ENCODE results near the gene BLNK.

The BLNK gene

DNA sequence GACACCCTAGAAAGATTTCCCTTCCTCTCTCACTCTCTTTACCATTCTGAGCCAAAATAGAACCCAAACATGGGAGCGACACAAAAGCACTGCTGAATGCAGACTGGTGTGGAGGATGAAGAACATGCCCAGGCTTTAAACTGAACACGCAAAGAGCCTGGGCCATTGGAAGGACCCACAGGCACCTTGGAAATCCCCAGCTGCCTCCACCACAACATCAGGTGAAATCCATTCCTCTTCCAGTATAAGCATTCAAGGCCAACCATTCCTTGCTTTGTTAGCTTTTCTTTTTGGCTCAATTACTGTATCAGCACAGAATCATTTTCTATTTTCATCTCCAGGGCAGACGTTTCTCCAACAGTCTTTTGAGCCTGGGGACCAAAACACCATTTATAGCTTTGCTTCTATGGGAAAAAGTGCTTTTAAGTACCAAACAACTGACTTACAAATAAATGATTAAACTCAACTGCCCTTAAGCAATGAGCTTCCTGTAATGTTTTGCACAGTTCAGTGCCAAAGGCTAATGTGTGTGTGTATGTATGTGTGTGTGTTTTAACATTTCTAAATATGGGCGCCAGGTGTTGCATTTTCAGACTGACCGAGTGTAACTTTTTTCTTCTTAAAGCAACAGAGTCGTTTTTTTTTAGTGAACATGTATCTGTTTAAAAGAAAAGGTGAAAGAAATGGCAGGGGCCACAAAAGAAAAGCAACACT lies 16.2 kb upstream of the BLNK start:
- DNase-seq, result no peak

- DNase-seq, result no peak
Observed at GRCh38 chr10:96285331-96285752, 14.0 kb upstream of the BLNK start.

GRCh38 chr10:96283756-96284155 lies 12.4 kb upstream of the BLNK start:
- DNase-seq, result no peak

DNA sequence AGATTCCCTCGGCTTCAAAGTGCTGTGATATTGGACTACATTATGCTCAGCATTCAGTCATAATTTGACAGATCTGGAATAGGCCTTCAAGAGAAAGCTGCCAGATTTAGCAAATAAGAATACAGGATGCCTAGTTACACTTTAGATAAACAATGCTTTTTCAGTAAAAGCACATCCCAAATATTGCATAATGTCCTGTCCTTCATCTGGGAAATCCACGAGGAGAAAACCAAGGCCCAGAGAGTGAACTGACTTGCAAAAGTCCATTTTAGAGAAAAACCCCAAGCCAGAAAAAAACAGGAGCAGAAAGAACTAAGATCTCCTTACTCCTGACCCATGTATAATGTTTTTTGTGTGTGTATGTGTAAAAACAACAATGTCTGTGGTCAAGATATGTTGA lies 12.0 kb upstream of the BLNK start:
- no peak for DNase-seq

- DNase-seq, result no peak
Observed at GRCh38 chr10:96281444-96282029, 10.2 kb upstream of the BLNK start.

DNA sequence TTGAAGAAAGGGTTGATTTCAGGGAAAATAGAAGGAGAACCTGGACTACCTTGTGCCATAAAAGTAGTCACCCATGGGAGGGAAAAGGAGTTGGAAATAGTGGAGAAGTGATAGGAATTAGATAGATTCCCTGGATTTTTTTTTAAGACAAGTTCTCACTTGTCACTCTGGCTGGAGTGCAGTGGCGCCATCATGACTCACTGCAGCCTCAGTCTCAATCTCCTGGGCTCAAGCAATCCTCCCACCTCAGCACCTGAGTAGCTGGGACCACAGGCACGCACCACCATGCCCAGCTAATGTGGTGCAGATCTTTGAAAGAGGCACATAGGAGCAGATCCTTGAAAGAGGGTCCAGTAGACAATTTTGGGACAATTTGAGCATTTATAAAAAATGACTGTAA lies 9.5 kb upstream of the BLNK start:
- DNase-seq, result no peak

GRCh38 chr10:96279191-96279641 lies 7.8 kb upstream of the BLNK start:
- DNase-seq, result no peak

- no peak for DNase-seq
Observed at GRCh38 chr10:96276831-96277230, 5.5 kb upstream of the BLNK start.

GRCh38 chr10:96276426-96276825 lies 5.1 kb upstream of the BLNK start:
- no peak for DNase-seq

- no peak for DNase-seq
Observed at GRCh38 chr10:96275685-96276418, 4.5 kb upstream of the BLNK start.

DNA sequence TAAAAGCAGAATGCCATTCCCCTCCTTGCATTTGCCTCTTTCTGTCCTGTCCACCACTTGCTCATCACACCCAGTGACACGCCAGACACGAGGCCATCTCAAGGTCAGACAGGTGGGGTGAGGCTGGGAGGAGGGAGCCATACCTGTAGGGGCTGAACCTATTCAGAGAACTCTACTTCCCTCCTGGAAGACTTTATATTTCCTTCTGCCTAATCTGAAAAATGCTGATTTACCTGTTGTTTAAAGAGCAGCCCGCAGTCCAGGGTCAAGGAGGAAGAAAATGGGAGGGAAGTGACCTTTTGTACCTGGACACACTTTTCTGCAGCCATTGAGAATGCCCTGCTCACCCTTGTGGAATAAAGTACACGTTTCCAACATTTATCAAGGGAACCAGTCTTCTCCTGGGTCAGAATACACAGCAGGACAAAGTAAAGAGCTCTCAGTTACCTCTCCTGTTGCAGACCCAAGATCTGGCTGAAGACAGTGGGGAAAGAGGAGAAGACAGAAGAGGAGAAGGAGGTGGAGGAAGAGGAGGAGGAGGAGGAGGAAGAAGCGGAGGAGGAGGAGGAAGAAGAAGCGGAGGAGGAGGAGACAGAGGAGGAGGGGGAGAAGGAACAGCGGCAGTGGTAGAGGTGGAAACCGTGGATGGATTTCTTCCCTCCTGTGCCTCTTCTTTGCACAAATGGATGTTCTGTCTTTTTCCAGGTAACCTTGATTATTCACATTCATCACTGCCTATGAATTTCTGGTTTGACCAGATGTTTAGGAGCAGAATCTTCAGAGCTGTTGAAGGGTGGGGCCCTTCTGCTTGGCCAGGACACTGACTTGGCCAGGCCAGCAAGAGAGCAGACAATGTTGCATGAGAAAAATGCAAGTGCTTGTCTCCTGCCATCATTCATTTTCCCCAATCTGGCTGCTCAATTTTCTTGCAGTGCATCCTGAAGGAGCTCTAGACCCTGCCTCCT lies 1.2 kb upstream of the BLNK start:
- no peak for DNase-seq

DNA sequence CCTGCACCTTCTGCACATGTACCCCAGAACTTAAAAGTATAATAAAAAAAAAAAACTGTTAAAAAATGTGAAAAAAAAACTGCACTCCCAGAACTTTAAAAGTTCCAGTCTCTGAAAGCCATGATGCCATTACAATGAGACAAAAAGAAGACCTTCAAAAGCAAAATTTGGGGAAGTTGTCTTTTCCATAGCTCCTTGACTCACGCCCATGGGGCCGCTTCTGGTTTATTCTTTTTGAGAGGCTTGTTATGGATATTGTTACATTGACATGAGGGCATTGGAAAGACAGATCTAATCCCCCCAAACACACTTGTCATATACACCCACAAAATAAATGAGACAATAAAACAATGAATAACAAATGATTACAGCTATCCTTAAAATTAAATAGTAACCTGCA lies 798 bp downstream of the BLNK start:
- DNase-seq, result no peak

- no peak for DNase-seq
Observed at GRCh38 chr10:96269438-96270300, 1.7 kb downstream of the BLNK start.

GRCh38 chr10:96268341-96268909 lies 2.9 kb downstream of the BLNK start:
- DNase-seq, result no peak

DNA sequence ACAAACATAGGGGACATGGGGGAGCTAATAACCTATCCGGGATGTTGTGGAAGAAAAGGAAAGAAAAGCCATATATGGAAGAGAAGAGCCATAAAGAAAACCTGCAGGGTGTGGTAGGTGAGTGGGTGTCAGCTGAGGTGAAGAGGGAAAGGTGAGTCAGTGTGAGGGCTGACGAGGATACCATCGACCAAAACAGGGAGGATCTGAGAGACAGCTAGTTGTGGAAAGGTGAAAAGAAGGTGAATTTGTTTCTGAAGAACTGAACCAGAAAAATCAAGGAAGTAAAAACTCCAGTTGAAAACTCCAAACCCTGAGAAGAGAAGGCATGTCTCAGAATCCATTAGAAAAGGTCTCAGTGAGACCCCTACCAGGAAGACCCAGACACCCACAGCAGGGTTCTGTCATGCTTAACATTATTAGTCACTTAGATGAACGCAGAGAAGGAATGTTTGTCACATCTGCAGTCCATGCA lies 4.1 kb downstream of the BLNK start:
- no peak for DNase-seq

GRCh38 chr10:96266118-96266770 lies 5.1 kb downstream of the BLNK start:
- DNase-seq, result no peak

DNA sequence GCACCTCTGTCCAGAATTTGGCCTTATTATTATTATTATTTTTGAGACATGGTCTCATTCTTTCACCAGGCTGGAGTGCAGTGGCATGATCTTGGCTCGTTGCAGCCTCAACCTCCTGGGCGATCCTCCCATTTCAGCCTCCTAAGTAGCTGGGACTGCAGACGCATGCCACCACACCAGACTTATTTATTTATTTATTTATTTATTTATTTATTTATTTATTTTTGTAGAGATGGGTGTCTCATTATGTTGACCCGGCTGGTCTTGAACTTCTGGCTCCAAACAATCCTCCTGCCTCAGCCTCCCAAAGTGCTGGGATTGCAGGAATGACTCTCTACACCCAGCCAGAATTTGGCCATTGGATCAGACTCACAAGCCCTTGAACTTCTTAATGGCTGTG lies 6.4 kb downstream of the BLNK start:
- no peak for DNase-seq

DNA sequence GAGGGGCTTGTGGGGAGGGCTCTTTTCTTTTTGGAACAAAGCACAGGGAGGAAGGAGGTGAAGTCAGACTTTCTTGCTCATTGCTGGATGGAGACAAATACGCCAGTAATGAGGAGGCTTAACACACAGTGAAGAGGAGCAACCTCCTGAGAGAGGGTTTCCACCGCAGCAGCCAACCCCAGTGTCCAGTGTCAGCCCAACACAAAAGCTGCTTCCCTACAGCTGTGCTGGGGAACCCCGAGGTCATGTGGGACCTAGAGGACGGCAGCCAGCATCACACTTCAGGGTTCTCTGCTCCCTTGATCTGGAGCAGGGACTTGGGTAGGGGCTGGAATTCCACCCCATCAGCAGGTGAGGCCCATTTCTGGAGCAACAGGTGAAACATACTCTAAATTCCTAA lies 7.7 kb downstream of the BLNK start:
- no peak for DNase-seq

DNA sequence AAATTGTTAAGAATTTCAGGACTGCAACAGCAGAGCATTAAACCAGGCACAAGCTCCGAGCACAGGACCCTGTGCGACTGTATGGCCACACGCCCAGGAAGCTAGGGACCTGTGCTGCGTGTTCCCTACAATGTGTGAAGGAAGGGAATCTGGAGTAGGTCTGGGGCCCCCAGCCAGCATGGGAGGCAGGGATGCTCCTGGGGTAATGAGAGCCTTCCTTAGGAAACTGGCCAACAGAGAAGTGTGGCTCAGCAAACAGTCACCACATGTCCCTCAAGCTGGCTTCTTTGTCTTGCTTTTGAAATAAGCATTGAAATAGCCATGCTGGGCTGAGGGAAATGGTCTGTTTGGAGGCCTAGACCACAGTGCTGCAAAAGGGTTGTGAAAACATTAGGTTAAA lies 8.2 kb downstream of the BLNK start:
- no peak for DNase-seq

- no peak for DNase-seq
Observed at GRCh38 chr10:96261930-96262329, 9.4 kb downstream of the BLNK start.

GRCh38 chr10:96261132-96261531 lies 10.2 kb downstream of the BLNK start:
- DNase-seq, result no peak
